Small intestine (tissue), 7 donors: ENCODE results near the gene ELAVL1. TPM values are rescaled to one million over a fixed set of nuclear protein-coding genes. Genes with fewer than 3 reads are reported as not detected.
"Not testable (repeated sequence)": the region's sequence is repeated elsewhere in the genome, so short reads cannot be mapped to it uniquely, and the experiment has no call there.

Experiments
- DNase-seq, 2 donors: peaks; one replicate each; pipeline versions ENCODE4 v3.0.0 to v3.0.0-alpha.2; 2013
- FAIRE-seq: peaks from 2 replicates; lab custom pipeline; 2012; peaks lifted over from hg19 to GRCh38; lab: Jason Lieb, UNC
- H3K27ac ChIP-seq, 3 donors: one replicate each; pipeline ENCODE4 v1.5.1; 2013; ENCODE audit warnings: low read length in 2 of 3, mild to moderate bottlenecking in 2 of 3, control low read depth in 1 of 3, inconsistent platforms in 1 of 3, low read depth in 1 of 3, moderate library complexity in 1 of 3
- H3K27me3 ChIP-seq, 3 donors: one replicate each; pipeline ENCODE4 v1.6.1; 2013; ENCODE audit warnings: low read length in 3 of 3, inconsistent platforms in 1 of 3; ENCODE audit not compliant: control insufficient read depth in 3 of 3, insufficient read depth in 3 of 3
- H3K36me3 ChIP-seq, 3 donors: one replicate each; pipeline ENCODE4 v1.6.1; 2013; ENCODE audit warnings: low read length in 3 of 3, inconsistent platforms in 1 of 3, low read depth in 1 of 3, mild to moderate bottlenecking in 1 of 3, moderate library complexity in 1 of 3; ENCODE audit not compliant: control insufficient read depth in 3 of 3, insufficient read depth in 2 of 3
- H3K4me1 ChIP-seq, 3 donors: one replicate each; pipeline ENCODE4 v1.6.1; 2013; ENCODE audit warnings: low read length in 2 of 3, inconsistent platforms in 1 of 3, low read depth in 1 of 3, mild to moderate bottlenecking in 1 of 3, moderate library complexity in 1 of 3; ENCODE audit not compliant: control insufficient read depth in 3 of 3, insufficient read depth in 2 of 3
- H3K4me3 ChIP-seq, 3 donors: one replicate each; pipeline ENCODE4 v1.5.1; 2013; ENCODE audit warnings: low read length in 3 of 3, control low read depth in 1 of 3, inconsistent platforms in 1 of 3, low read depth in 1 of 3, mild to moderate bottlenecking in 1 of 3, moderate library complexity in 1 of 3
- H3K9me3 ChIP-seq, 2 donors: one replicate each; pipeline ENCODE4 v1.6.1; 2013; ENCODE audit warnings: low read depth in 1 of 2, low read length in 1 of 2; ENCODE audit not compliant: control insufficient read depth in 2 of 2, insufficient read depth in 1 of 2
- WGBS, 3 donors: extraction: QIAGEN DNeasy Blood & Tissue Kit; methylation state at CpG; one replicate each; pipeline ENCODE4 v1.1.7; 2013; 5-methylcytosine and 5-hydroxymethylcytosine counted together
- polyA plus RNA-seq, 4 donors: library from polyadenylated mRNA; stranded (reverse) in 3 of 4; unstranded in 1 of 4; fragments of 200-250 nt in 3 of 4; fragments of 120-200 nt in 1 of 4; gene quantifications; one replicate each; pipeline versions ENCODE4 v1.2.1 to v1.2.3, GENCODE V29; 2013
- donor health status: healthy with polysubstance abuse.
- donor health status: control.
- donor health status: control.
- donor health status: Bipolar disorder and iron deficiency.
- donor health status: healthy.

ELAVL1 gene
- polyA plus RNA-seq, 4 donors: 14.6 to 51.1 (median 26.4) TPM

GRCh38 chr19:7921302-7921966 lies 84.0 kb downstream of the ELAVL1 start:
- peak overlapping the region; percentile 13 to 53 (median 47) for H3K4me3 ChIP-seq
- peaks cover 0 to 28% (median 13%) of the 10 kb centered on the region in 3 donors for H3K27me3 ChIP-seq
- H3K9me3 ChIP-seq: no peaks in the 10 kb centered on the region
- 58 to 63% (median 59%) methylated on average over 16 to 17 of the region's 17 CpGs for whole genome bisulfite sequencing, 3 donors
- peaks cover 2 to 45% (median 8%) of the 10 kb centered on the region in 3 donors for H3K4me1 ChIP-seq
- FAIRE-seq (no peak), DNase-seq (no peak)
- H3K36me3 ChIP-seq: peaks cover 4 to 26% (median 8%) of the 10 kb centered on the region in 3 donors
- H3K27ac ChIP-seq: peak overlapping the region; percentile 59 to 80 (median 68)

DNA sequence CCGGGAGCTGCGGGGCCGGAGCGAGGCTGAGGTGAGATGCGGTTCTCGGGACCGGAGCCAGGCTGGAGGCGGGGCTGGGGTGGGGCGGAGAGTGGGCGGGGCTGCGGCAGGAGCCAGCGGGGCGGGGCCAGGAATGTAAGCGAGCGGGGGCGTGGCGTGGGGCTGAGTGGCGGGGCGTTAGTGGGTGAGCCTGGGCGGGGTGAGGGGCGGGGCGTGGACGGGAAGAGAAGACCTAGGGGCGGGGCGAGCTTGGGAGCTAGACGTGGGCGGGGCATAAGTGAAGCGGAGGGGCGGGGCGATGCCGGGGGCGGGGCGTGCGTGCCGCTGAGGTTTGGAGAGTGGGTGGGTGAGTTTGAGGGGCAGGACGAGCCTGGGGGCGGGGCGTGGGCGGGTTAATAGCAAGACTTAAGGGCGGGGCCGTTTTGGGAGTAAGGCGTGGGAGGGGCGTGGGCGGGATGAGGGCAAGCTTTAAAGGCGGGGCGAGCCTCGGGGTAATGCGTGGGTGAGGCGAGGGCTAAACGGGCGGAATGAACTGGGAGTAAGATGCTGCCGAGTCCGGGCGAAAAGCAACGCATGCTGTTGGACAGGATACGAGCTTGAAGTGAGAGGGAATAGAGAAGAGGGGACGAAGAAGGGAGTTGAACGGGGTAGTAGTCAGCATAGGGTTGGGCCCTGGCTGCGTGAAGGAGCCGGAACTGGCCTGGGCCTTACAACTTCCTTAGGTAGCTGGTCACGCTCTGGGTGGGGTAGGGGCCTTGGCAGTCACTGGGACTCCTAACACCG lies 84.7 kb downstream of the ELAVL1 start:
- Histone ChIP-seq H3K27me3 (peaks cover 0 to 36% (median 16%) of the 10 kb centered on the region in 3 donors), H3K36me3 (peaks cover 4 to 26% (median 8%) of the 10 kb centered on the region in 3 donors), H3K4me3 (peak overlapping the region; percentile 51 to 77 (median 67)), H3K27ac (peak overlapping the region; percentile 78 to 96 (median 93)), H3K4me1 (peaks cover 2 to 46% (median 8%) of the 10 kb centered on the region in 3 donors), H3K9me3 (no peaks in the 10 kb centered on the region)
- 0 to 2% (median 1%) methylated on average over 32 to 62 of the region's 62 CpGs for WGBS, 3 donors
- DNase-seq (peak; percentile 96 to 98), FAIRE-seq (no peak)

GRCh38 chr19:7919610-7920518 lies 85.6 kb downstream of the ELAVL1 start, which contains the start of gene SNAPC2:
TSS of gene SNAPC2 (plus strand) at chr19:7920338. CDS start at chr19:7920367, 29 bp downstream.
- H3K4me3 ChIP-seq: peak within 1 kb of the TSS; percentile 51 to 77 (median 67)
- no peaks in the 10 kb centered on the region for H3K9me3 ChIP-seq
- peak within 1 kb of the TSS; percentile 78 to 96 (median 93) for H3K27ac ChIP-seq
- H3K36me3 ChIP-seq: peaks cover 4 to 26% (median 8%) of the 10 kb centered on the region in 3 donors
- H3K4me1 ChIP-seq: peaks cover 2 to 50% (median 8%) of the 10 kb centered on the region in 3 donors
- peaks cover 0 to 44% (median 20%) of the 10 kb centered on the region in 3 donors for H3K27me3 ChIP-seq
- DNase-seq (peak; percentile 93 to 99), FAIRE-seq (no peak)
- 2 to 6% (median 5%) methylated on average over 52 to 62 of the region's 62 CpGs for WGBS, 3 donors

GRCh38 chr19:7918615-7919421 lies 86.6 kb downstream of the ELAVL1 start:
- peak; percentile 55 to 62 for DNase-seq

DNA sequence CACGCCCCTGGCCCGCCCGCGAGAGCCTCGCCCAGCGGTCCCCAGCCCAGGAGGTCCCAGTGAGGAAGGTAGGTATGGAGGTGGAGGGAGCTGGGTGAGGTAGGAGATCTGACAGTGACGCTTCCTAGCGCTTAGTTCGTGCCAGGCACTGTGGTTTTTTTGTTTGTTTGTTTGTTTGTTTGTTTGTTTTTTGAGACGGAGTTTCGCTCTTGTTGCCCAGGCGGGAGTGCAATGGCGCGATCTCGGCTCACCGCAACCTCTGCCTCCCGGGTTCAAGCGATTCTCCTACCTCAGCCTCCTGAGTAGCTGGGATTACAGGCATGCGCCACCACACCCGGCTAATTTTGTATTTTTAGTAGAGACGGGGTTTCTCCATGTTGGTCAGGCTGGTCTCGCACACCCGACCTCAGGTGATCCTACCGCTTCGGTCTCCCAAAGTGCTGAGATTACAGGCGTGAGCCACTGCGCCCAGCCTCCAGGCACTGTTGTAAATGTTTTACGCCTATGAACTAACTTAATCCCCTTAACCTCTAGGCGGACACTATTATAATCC lies 87.3 kb downstream of the ELAVL1 start:
- Histone ChIP-seq H3K36me3 (peaks cover 4 to 22% (median 8%) of the 10 kb centered on the region in 3 donors), H3K4me3 (peak overlapping the region in 2 of 3 donors; percentile 67 to 77), H3K27ac (peak overlapping the region in 1 of 3 donors; percentile 93), H3K4me1 (peaks cover 2 to 48% (median 8%) of the 10 kb centered on the region in 3 donors), H3K27me3 (peaks cover 0 to 50% (median 20%) of the 10 kb centered on the region in 3 donors)
- 9 to 23% (median 14%) methylated on average over 23 to 29 of the region's 29 CpGs for WGBS, 3 donors
- not testable (repeated sequence) for DNase-seq, FAIRE-seq, H3K9me3 ChIP-seq

More at GRCh38 chr19:7918615-7919421, 86.6 kb downstream of the ELAVL1 start:
- no peak for FAIRE-seq
- H3K4me3 ChIP-seq: peak overlapping the region in 2 of 3 donors; percentile 67 to 77
- H3K4me1 ChIP-seq: peaks cover 2 to 48% (median 8%) of the 10 kb centered on the region in 3 donors
- peaks cover 0 to 50% (median 20%) of the 10 kb centered on the region in 3 donors for H3K27me3 ChIP-seq
- no peaks in the 10 kb centered on the region for H3K9me3 ChIP-seq
- WGBS, 3 donors: 25 to 36% (median 34%) methylated on average over 41 to 42 of the region's 42 CpGs
- H3K36me3 ChIP-seq: peaks cover 4 to 24% (median 8%) of the 10 kb centered on the region in 3 donors
- H3K27ac ChIP-seq: peak overlapping the region in 2 of 3 donors; percentile 93 to 96

DNA sequence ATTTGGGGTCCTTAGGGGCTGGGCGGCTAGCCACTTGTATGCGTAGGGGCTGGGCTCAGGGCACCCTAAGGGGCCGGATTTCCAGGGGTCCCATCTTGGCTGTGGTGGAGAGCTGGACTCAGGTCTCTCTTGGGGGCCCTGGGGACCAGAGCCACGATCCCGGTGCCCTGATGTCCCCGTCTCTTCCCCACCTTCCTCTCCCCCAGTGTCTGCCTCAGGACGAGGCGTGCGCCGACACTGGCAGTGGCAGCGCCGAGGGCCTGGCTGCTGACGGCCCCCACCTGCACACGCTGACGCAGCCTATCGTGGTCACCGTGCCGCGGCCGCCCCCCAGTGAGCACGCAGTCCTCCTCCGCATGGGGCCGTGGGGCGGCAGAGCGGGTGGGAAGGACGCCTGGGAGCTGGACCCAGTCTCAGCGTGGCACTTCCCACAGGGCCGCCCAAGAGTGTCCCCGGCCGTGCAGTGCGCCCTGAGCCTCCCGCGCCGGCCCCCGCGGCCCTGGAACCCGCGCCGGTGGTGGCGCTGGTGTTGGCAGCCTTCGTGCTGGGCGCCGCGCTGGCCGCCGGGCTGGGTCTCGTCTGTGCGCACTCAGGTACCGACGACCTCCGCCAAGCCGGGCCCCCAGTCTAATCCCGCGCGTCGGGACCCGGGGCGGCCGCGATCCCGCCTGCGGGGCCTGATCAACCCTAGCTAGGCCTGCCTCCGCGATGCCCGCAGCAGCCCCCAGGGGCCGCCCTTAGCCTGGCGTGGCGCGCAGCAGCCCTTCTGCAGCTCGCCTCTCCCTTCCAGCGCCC lies 88.0 kb downstream of the ELAVL1 start:
- Histone ChIP-seq H3K27me3 (peaks cover 0 to 50% (median 20%) of the 10 kb centered on the region in 3 donors), H3K4me1 (peaks cover 2 to 48% (median 8%) of the 10 kb centered on the region in 3 donors), H3K9me3 (no peaks in the 10 kb centered on the region), H3K4me3 (peak overlapping the region in 2 of 3 donors; percentile 10 to 77), H3K27ac (no peak overlapping the region), H3K36me3 (peaks cover 2 to 22% (median 5%) of the 10 kb centered on the region in 3 donors)
- 1 to 2% (median 1%) methylated on average over 45 to 71 of the region's 71 CpGs for WGBS, 3 donors
- FAIRE-seq (no peak), DNase-seq (peak; percentile 50 to 77)
